DOHH2 (cell line): Measurements from ENCODE around the gene INPP4A.

Experiments
- CTCF ChIP-seq: fragments of 200-600 bp; sonication (generic); IDR thresholded peaks from one replicate; pipeline ENCODE4 v1.5.1; 2014; ENCODE audit warnings: antibody characterized with exemption, mild to moderate bottlenecking, low read depth, low read length; ENCODE audit not compliant: poor library complexity, severe bottlenecking
- EZH2phosphoT487 ChIP-seq: fragments of 200-600 bp; sonication (generic); IDR thresholded peaks from 2 replicates; pipeline ENCODE4 v1.6.1; 2017; ENCODE audit warnings: borderline replicate concordance, mild to moderate bottlenecking, antibody characterized with exemption, low read length, moderate library complexity, mixed read lengths

- TF ChIP-seq CTCF (no peak), EZH2phosphoT487 (no peak)
These were observed 170.8 kb downstream of the INPP4A start for GRCh38 chr2:98615481-98615880.
